Stimulated activated CD4-positive, alpha-beta T cell treated with anti-CD3 and anti-CD28 coated beads, Interleukin-15, amount 100 ng/mL, for 24 hours (primary cell): ENCODE data around the gene SERP1.
"Not testable (repeated sequence)": the region's sequence is repeated elsewhere in the genome, so short reads cannot be mapped to it uniquely, and the experiment has no call there.

Experiments
- DNase-seq: peaks from one replicate; pipeline ENCODE4 v3.0.0-alpha.2; 2020

SERP1 gene

GRCh38 chr3:150538324-150539208 is 7.7 kb downstream of the SERP1 start:
- DNase-seq = no peak

GRCh38 chr3:150535204-150535603 is 11.1 kb downstream of the SERP1 start:
- no peak for DNase-seq

- DNase-seq = no peak
These were observed 14.5 kb downstream of the SERP1 start for GRCh38 chr3:150531775-150532174.

- no peak for DNase-seq
These were observed 17.9 kb downstream of the SERP1 start for GRCh38 chr3:150528354-150528797.

GRCh38 chr3:150527464-150528255 is 18.6 kb downstream of the SERP1 start:
- DNase-seq = no peak

- no peak for DNase-seq
These were observed 22.8 kb downstream of the SERP1 start for GRCh38 chr3:150523538-150523937.

- no peak for DNase-seq
These were observed 24.8 kb downstream of the SERP1 start for GRCh38 chr3:150521463-150521862.

GRCh38 chr3:150520408-150520807 is 25.9 kb downstream of the SERP1 start:
- DNase-seq = no peak

GRCh38 chr3:150519026-150519425 is 27.3 kb downstream of the SERP1 start:
- no peak for DNase-seq

GRCh38 chr3:150515210-150515609 is 31.1 kb downstream of the SERP1 start:
- no peak for DNase-seq

- DNase-seq = no peak
These were observed 35.0 kb downstream of the SERP1 start for GRCh38 chr3:150511122-150511821.

GRCh38 chr3:150509780-150510179 is 36.5 kb downstream of the SERP1 start:
- DNase-seq = no peak

GRCh38 chr3:150508401-150508800 is 37.9 kb downstream of the SERP1 start:
- DNase-seq = no peak

- DNase-seq = no peak
These were observed 41.8 kb downstream of the SERP1 start for GRCh38 chr3:150504483-150504882.

- no peak for DNase-seq
These were observed 42.7 kb downstream of the SERP1 start for GRCh38 chr3:150503402-150504099.

GRCh38 chr3:150500960-150501359 is 45.3 kb downstream of the SERP1 start:
- DNase-seq = not testable (repeated sequence)

- no peak for DNase-seq
These were observed 48.3 kb downstream of the SERP1 start for GRCh38 chr3:150497956-150498355.

- DNase-seq = no peak
These were observed 50.6 kb downstream of the SERP1 start for GRCh38 chr3:150495563-150496168.

- no peak for DNase-seq
These were observed 51.1 kb downstream of the SERP1 start for GRCh38 chr3:150495149-150495548.

- DNase-seq = no peak
These were observed 51.8 kb downstream of the SERP1 start for GRCh38 chr3:150494411-150494977.
